Smooth muscle cell of the brain vasculature (primary cell): ENCODE data around the gene MAX.
"Not testable (repeated sequence)": the region's sequence is repeated elsewhere in the genome, so short reads cannot be mapped to it uniquely, and the experiment has no call there.

Source experiments
- DNase-seq: peaks from one replicate; pipeline ENCODE4 v3.0.0-alpha.2; 2012; ENCODE audit warnings: low read depth, low spot score

MAX gene

DNA sequence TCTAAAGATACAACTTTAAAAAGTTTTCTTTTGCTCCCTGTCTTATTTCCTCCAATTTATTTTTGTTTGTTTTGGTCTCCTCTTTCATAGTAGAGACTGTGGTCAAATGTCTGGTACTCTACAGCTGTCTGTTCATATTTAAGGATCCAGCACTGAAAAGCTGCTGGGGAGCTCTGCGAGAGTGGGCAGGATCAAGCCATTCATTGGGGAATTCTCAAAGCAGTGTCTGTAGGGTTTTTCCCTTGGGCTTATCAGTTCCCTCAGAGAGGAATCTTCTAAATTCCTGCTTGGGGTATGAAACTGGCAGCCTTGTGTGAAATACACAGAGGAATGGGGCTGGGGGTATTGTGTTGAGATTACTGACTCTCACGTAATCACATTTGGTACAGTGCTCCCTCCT, 63.4 kb downstream of the MAX start:
- no peak for DNase-seq

DNA sequence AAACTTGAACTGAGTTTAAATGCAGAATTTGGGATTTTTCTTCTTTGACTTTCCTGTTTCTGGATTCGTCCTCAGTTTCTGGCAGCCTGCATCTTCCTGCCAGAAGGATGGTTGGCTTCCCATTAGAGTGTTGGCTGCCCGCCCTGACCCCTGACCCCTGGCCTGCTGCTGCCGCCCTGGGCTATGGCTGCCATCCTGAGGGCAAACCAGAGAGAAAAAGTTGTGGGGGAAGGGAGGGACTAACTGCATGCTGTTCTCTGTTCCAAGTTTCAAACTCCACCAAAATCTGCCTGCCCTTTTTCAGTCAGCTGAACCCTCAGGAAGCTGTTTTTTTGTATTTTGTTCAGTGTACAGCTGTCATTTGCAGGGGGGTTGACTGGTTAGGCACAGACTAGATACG, 67.3 kb downstream of the MAX start:
- no peak for DNase-seq

DNA sequence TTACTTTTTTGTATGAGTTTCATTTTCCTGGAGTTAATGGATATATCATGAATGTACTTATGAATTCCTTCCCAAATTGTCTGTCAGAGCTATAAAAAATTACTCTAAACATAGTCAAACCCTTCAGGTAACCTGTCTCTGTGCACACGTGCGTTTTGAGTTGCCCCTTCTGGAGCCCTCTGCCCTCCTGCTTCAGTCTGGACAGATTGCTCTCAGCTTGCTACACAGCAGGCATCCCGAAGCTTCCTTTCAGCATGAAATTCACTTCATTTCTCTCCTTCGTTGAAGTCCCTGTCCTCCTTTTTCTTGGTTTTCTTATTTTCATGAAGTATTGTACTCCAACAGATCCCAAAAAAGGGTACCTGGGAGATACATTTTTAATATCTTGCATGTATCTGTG, 68.3 kb downstream of the MAX start:
- DNase-seq = no peak

DNA sequence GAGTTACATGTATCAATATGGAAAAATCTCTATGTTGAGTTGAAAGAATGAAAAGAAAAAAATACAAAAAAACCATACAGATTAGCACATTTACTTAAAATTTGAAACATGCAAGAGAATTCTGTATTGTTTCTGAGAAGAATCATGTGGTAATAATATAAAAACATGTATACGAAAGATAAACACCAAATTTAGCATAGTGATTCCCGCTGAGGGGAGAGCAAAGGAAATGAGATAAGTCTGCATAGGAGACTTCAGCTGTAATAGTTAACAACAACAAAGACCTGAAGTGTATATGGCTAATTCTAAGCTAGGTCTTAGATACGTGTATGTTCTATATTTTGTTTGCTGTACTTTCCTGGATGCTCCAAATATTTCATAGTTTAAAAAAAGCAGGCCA, 69.1 kb downstream of the MAX start:
- DNase-seq = no peak

DNA sequence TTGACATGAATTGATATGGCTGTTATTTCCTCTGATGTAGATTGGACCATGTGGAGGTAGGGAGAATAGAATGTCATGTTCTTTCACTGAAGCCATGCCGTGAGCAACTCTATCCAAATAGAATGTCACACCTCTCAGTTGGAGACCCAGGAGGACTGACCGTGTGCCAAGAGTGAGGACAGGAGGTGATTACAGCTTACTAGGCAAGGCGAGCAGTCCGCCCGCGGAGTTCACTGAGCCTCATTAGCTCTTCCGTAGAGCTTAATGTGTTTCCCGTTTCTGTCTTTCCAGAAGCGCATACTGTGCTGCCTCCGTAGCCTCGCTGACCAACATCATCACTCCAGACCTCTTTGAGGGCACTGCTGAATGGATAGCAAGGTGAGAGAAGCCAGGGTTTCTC, 70.0 kb downstream of the MAX start:
- DNase-seq = no peak

DNA sequence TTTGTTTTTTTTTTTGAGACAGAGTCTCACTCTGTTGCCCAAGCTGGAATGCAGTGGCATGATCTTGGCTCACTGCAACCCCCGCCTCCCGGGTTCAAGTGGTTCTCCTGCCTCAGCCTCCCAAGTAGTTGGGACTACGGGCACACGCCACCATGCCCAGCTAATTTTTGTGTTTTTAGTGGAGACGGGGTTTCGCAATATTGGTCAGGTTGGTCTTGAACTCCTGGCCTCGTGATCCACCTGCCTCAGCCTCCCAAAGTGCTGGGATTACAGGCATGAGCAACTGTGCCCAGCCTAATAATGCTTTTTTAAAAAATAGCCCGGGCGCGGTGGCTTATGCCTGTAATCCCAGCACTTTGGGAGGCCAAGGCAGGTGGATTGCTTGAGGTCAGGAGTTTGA, 71.0 kb downstream of the MAX start:
- DNase-seq = not testable (repeated sequence)

DNA sequence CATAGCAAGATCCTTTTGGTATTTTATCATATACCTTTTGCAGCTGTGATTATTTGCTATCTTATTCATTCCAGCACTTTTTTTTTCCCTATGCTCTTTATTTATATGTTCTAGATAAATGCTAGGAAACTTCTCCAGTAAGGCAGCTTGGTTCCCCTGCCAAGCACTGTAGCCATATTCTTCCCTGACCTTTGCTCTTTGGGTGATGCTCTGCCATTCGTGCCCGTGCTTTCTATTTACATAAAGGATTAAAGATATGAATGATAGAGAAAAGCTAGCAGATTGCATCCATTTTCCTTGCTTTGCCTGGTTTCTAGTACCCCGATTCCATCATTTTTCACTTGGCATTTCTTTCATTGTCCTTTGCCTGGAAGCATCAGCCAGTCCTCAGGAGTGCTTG, 73.4 kb downstream of the MAX start:
- no peak for DNase-seq

DNA sequence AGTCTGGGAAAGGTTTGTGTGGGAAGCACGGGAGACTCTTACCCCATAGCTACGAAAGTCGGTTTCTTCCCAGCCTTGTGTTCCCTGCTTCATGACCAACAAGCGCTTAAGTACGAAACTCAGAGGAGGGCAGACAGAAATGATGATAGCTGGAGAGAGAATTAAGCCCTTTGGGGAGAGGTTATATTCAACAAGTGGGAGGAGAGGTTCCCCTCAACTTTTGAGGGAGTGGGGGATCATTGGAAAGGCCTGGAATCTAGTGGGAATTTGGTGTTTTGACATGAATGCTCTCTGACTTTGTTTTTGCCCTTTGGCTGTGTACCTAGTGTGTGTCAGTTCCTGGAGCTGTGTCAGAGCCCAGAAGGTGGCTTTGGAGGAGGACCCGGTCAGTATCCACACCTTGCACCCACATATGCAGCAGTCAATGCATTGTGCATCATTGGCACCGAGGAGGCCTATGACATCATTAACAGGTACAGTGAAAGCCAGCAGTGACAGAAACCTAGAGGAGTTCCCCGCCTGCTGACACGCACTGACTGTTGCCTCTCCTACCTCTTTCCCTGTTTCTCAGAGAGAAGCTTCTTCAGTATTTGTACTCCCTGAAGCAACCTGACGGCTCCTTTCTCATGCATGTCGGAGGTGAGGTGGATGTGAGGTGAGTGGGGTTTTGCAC, 75.1 kb downstream of the MAX start:
- DNase-seq = no peak

DNA sequence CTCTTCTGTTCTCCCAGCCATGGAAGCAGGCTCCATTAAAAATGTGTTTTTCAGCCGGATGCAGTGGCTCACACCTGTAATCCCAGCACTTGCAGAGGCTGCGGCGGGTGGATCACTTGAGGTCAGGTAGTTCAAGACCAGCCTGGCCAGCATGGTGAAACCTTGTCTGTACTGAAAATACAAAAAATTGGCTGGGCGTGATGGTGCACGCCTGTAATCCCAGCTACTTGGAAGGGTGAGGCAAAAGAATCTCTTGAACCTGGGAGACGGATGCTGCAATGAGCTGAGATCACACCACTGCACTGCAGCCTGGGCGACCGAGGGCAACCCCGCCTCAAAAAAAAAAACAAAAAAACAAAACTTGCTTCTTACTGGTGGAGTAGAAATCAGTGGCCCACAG, 75.8 kb downstream of the MAX start:
- DNase-seq = no peak

DNA sequence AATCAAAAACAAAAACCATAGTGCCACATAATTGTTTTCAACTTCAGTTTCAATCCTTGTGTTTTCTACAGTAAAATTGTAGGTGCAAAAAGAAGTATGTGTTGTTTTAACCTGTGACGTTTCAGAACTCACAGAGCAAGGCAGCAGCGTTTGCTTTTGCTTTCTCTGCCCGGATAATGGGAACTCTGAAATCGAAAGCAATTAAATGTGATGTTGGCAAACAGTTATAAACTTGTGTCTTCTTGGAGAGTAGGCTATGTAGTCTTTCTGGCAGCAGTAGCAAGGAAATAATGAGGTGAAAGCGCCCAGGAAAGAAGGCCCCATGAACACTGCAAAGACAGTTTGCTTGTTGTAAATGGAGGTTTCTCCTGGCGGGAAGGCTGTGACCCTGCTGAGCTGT, 76.5 kb downstream of the MAX start:
- no peak for DNase-seq
